Measurements from ENCODE around the gene HIC1.
A peak's percentile ranks its signal among the peaks of the same experiment; 100 is the strongest.

Gene HIC1

DNA sequence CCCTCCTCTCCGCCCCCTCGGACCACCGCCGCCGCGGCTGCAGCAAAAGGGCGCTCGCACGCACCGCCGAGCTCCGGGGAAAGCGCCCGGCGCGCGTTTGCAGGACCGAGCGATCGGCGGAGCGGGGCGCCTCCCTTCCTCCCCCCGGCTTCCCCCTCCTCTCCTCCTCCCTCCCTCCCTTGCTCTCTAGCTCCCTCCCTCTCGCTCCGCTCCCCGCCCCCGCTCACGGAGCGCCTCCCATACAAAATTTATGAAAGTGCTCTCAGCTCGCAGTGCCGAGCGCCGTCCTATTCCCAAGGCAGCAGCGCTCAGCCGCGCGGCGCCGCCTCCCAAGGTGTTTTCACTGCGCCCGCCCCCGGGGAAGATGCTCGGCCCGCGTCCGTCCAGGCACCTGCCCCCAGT lies 29.7 kb upstream of the HIC1 start, which contains the start of gene RTN4RL1:
RTN4RL1 (minus strand) TSS at position 115 of the 402 bp plus-strand sequence. CDS start 469 bp downstream, outside the sequence.
- peak; percentile 91 for DNase-seq

DNA sequence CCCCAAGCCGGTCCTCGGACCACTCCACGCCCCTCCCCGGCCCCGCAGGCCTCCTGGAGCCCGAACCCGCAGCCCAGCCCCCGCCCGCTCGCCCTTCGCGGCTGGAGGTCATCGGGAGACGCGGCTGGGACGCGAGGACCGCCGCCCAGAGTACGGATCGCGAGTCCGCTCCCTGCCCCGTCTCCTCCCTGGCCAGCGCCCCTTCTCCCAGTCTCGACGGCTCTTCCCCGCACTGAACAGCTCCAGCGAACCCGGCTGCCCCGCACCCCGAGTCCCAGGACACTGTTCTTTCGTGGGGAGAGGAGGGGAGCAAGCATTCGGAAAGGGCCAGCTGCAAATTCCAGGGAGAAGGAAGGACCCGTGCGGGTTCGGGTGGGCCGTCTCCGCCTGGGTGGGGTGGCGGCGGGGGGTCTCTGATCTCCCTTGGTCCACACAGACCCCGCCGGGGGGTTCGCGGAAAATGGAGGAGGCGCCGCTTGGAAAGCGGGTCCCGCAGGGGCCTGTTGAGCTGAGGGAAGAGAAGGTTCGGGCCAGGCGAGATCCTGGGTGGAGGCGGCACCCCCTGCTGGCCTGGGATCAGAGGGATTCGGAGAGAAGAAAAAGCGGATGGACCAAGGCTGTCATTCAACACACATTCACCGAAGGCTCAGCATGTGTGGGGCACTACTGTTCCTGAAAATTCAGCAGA lies 29.1 kb upstream of the HIC1 start:
- peak; percentile 89 for DNase-seq

DNA sequence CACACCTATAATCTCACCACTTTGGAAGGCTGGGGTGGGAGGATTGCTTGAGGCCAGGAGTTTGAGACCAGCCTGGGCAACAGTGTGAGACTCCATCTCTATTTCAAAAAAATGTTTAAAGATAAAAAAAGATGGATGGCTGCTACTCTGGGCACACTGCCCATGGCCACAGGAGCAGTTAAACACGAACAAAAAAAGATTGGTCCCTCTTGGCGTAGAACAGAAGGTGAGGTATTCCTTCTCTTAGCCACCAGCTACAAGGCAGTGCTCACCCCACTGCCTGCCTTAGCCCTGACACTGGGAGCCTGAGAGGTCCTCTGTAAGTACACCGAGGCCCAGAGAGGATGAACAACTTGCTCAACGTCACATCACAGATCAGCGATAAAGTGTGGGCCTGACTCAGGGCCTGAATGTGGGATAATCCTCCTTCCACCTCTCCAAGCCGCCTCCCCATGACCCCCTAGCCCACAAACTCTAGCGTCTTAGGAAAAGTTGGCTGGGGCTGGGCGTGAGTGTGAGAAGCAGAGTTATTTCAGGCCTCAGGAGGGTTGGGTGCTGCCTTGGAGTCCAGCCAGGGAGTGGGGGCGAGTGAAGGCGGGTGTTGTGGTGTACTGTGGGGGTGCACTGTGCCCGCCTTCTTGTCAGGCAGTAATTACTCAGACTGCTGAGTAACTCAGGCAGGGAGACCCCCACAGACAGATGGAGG lies 27.2 kb upstream of the HIC1 start:
- DNase-seq = no peak

DNA sequence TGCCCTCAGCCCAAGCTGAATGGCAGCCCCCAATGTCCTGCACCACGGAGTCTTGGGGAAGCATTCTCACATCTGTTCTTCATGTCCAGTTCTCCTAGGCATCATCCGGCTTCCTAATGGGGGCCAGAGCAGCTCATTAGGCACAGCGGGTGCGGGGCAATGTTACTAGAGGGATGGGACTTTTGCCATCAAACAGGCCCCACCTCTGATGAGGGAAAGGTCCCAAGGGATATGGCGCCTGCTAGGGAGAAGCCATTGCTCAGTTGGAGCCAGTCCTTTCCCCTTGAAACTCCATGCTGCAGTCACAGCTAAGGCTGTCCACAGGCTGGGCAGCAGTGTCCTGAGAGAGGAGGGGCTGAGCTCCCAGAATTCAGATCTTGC lies 26.7 kb upstream of the HIC1 start:
- no peak for DNase-seq

DNA sequence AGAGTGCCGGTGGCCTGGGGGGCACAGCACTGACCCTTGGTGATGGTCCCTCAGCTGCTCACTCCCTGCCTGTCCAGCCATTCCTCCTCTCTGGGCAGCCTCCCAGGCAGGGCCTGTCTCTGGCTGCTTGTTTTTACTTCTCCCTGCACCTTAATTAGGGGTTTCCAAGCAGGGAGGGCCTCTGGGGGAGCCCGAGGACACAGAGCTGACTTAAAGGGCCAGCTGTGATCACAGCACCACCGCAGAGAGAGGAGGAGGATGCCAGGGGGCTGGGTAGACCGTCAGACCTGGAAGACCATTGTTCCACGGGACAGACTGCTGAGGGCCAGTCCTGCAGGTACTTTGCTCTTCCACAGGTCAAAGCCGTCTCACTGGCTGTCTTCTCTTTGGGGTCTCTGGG lies 26.2 kb upstream of the HIC1 start:
- DNase-seq = no peak

- DNase-seq = peak; percentile 95
Observed at GRCh38 chr17:2029911-2030778, 24.8 kb upstream of the HIC1 start, which contains the start of gene DPH1. DPH1 (plus strand) TSS chr17:2030153; CDS start chr17:2030170, 17 bp downstream.

DNA sequence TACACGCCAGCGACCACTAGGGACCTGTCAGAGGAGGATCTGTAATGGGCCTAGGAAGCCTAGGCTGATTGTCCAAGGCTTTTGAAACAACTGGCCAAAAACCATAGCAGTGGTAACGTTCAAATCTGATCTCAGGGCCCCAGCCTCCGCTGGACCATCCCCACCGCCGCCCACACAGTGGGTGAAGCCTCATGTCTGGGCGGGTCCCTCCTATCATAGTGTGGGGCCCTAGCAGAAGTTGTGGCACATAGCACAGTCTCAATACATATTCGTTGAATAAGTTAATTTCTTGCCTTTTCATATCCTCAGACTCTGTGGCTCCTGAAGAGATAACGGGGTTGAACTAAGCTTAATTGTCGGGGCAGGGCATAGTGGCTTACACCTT lies 24.1 kb upstream of the HIC1 start:
- DNase-seq = no peak

DNA sequence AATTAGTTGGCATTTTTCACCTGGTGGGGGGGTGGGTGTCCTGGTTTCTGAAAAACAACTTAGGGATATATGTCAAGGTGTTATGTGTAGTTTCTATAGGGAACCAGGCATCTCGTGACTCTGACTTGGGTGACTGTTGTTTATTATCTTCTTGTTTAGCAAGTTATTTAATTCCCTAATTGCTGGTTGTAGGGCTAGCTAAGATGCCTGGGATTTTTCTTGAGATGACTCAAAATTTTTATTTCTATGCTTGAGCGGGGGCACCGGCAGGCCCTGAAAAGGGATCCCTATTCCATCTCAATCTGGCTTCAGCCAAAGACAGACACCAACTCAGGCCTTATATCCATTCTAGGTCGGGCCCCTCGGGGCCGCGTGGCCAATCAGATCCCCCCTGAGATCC lies 21.8 kb upstream of the HIC1 start:
- no peak for DNase-seq

DNA sequence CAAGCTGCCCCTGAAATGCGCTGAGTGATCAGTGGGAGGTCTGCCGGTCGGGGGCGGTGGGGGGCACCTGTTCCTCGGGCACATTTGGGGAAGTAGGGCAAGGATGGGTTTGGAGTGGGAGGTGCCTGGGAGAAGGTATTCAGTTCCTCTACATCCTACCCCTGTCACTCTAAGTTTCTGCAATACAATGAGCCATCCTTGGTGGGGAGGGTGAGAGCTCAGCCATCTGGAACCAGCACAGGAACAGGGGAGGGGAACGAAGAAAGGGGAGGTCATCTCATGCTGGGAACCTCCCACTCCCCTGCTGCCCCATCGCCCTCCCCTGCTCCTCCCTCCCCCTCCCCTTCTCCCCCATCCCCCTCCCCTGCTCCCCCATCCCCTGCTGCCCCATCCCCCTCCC lies 20.7 kb upstream of the HIC1 start:
- DNase-seq = no peak

DNA sequence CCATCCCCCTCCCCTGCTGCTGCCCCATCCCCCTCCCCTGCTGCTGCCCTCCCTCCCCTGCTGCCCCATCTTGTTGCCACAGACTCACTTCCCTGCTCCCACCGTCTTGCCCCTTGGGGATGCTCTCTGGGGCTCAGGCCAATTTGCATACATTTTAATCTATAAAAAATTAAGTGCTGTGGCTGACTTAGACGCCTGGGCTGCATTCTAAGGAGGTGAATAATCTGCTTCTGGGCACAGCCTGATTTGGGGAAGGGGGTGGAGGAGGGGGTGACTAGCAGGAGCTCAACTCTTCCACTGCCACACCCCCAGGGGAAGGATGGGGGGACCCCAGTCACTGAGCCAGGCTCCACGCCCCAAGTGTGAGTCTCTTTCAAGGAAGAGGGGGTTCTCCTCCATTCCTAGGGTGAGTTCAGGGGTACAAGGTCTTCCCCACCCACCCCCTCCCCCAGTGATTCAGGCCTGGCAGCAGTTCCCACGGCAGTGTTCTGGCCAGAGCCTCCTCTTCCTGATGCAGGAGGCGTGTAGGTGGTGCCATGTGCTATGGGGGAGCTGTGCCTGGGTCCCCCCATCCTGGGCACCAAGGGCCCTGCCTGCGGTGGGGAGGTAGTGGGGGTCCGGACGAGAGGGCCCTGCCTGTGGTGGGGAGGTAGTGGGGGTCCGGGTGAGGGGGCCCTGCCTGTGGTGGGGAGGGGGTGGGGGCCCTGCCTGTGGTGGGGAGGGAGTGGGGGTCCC lies 19.9 kb upstream of the HIC1 start:
- no peak for DNase-seq

GRCh38 chr17:2035541-2036488 lies 19.1 kb upstream of the HIC1 start:
- DNase-seq = no peak

- peak; percentile 37 for DNase-seq
Observed at GRCh38 chr17:2037155-2037554, 17.7 kb upstream of the HIC1 start.

- DNase-seq = no peak
Observed at GRCh38 chr17:2040219-2040827, 14.6 kb upstream of the HIC1 start.

GRCh38 chr17:2040942-2041560 lies 13.9 kb upstream of the HIC1 start:
- no peak for DNase-seq

DNA sequence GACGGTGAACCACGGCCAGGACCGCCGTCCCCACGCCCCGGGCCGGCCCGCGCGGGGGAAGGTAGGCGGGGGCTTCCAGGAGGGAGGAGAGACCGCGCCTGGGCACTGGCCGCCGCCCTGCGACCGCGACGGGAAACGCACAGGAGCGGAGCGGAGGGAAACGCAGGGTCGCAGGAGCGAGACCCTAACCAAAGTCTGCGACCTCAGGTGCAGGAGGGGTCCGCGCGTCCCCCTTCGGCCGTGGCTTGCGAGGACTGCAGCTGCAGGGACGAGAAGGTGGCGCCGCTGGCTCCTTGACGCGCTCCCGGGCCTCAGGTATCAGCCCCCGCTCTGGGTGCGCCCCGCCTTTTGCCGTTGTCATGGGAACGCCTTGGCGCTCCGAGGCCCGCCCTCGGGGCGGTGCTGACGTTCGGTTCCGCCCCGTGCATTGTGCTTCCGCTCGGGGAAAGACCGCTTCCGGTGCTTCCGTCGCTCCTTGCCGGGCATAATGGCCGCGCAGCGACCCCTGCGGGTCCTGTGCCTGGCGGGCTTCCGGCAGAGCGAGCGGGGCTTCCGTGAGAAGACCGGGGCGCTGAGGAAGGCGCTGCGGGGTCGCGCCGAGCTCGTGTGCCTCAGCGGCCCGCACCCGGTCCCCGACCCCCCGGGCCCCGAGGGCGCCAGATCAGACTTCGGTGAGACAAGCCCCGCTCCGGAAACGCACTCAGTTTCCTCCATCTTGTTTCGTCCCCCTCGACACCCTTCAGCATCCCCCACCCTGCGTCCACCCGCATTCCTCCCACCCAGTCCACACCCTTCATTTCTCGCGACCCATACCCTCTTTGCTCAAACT lies 13.1 kb upstream of the HIC1 start, which contains the start of gene OVCA2:
OVCA2 (plus strand) TSS at position 462 of the 829 bp plus-strand sequence; CDS start at position 488, 26 bp downstream.
- peak; percentile 99 for DNase-seq

GRCh38 chr17:2042390-2042847 lies 12.5 kb upstream of the HIC1 start:
- DNase-seq = peak; percentile 72

DNA sequence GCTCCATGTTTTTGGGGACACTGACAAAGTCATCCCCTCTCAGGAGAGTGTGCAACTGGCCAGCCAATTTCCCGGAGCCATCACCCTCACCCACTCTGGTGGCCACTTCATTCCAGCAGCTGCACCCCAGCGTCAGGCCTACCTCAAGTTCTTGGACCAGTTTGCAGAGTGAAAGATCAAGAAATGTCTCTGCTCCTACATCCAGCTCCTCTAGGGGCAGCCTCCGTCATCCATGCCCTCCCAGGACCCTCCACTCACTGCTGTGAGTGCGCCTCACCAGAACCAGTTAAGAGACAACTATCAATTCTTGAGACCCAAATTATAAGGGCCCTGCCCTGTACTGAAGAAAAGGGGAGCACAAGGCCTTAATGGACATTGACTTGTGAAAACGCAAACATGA lies 12.0 kb upstream of the HIC1 start:
- DNase-seq = no peak

DNA sequence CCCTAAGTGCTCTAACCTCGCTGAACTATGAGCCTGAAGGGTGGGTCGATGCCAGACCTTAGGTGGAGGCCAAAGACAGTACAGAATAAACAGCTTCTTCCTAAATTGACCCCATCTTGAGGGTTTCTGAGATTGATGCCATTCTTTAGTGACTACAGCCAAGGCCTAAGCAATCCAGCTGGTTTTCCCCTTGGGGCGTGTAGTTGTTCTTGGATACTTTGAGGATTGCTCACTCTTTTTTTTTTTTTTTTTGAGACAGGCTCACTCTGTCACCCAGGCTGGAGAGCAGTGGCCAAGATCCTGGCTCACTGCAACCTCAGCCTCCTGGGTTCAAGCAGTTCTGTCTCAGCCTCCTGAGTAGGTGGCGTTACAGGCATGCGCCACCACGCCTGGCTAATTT lies 11.1 kb upstream of the HIC1 start:
- DNase-seq = no peak

DNA sequence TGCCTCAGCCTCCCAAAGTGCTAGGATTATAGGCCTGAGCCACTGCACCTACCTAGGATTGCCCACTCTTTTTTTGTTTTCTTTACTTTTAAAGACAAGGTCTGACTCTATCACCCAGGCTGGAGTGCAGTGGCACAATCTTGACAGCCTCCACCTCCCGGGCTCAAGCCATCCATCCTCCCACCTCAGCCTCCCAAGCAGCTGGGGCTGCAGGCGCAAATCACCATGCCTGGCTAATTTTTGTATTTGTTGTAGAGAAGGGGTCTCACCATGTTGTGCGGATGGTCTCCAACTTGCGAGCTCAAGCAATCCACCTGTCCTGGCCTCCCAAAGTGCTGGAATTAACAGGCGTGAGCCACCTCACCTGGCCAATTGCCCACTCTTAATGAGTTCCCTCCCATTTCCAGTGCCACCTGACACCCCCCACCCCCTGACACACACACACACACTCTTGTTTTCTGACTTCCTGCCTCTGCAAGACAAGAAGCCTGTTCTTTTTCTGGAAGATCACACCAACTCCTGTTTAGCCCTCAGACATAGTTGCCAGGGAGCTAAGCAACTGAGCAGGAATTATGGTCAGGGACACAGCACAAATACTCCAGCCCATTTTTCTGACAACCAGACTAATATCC lies 10.5 kb upstream of the HIC1 start:
- no peak for DNase-seq
